GM12878 (cell line): ENCODE data around the gene TMED7. TPM values are rescaled to one million over a fixed set of nuclear protein-coding genes. Genes with fewer than 3 reads are reported as not detected.

Experiments used
- CHD2 ChIP-seq: IDR thresholded peaks from 2 replicates; pipeline ENCODE4 v1.6.1; 2011; ENCODE audit warnings: low read depth, low read length, improper control_type of control experiment, borderline replicate concordance
- ETV6 ChIP-seq, 2 experiments: fragments of 450-650 bp in 1 of 2; IDR thresholded peaks in 1 of 2; conservative IDR thresholded peaks in 1 of 2; 2 replicates each; pipeline ENCODE4 v1.6.1; 2014; ENCODE audit warnings: antibody characterized with exemption in 1 of 2, borderline replicate concordance in 1 of 2, low read depth in 1 of 2, mild to moderate bottlenecking in 1 of 2, moderate library complexity in 1 of 2
- KDM1A ChIP-seq: fragments of 200-600 bp; sonication (generic); IDR thresholded peaks from 2 replicates; pipeline ENCODE4 v1.6.1; 2016; ENCODE audit warnings: borderline replicate concordance
- NFIC ChIP-seq: IDR thresholded peaks from 2 replicates; pipeline ENCODE4 v1.6.1; 2012; ENCODE audit warnings: low read depth, mild to moderate bottlenecking, inconsistent platforms, low read length, moderate library complexity
- NFXL1 ChIP-seq: fragments of 450-650 bp; IDR thresholded peaks from 2 replicates; pipeline ENCODE4 v1.6.1; 2017; ENCODE audit warnings: antibody characterized with exemption, mild to moderate bottlenecking, borderline replicate concordance
- NR2C1 ChIP-seq: fragments of 450-650 bp; IDR thresholded peaks from 2 replicates; pipeline ENCODE4 v1.6.1; 2017; ENCODE audit warnings: antibody characterized with exemption, mild to moderate bottlenecking, moderate library complexity
- PAX5 ChIP-seq: IDR thresholded peaks from 2 replicates; pipeline ENCODE4 v1.6.1; 2011; ENCODE audit warnings: low read depth, low read length, borderline replicate concordance
- SIN3A ChIP-seq: IDR thresholded peaks from 2 replicates; pipeline ENCODE4 v1.6.1; 2012; ENCODE audit warnings: low read depth, low read length, improper control_type of control experiment
- SMAD5 ChIP-seq: IDR thresholded peaks from 2 replicates; pipeline ENCODE4 v1.6.1; 2016; ENCODE audit warnings: antibody characterized with exemption, low read depth
- SMC3 ChIP-seq: IDR thresholded peaks from 2 replicates; pipeline ENCODE4 v1.6.1; 2011; ENCODE audit warnings: low read length, improper control_type of control experiment, borderline replicate concordance
- STAT3 ChIP-seq: IDR thresholded peaks from 2 replicates; pipeline ENCODE4 v1.6.1; 2011; ENCODE audit warnings: low read depth, low read length, improper control_type of control experiment
- SUPT20H ChIP-seq: IDR thresholded peaks from 2 replicates; pipeline ENCODE4 v1.6.1; 2011; ENCODE audit warnings: low read depth, mild to moderate bottlenecking, low read length, moderate library complexity, borderline replicate concordance; ENCODE audit not compliant: control insufficient read depth
- TCF12 ChIP-seq: IDR thresholded peaks from 2 replicates; pipeline ENCODE4 v1.6.1; 2011; ENCODE audit warnings: low read depth, mild to moderate bottlenecking, low read length
- WRNIP1 ChIP-seq: IDR thresholded peaks from 2 replicates; pipeline ENCODE4 v1.6.1; 2011; ENCODE audit warnings: low read depth, low read length, improper control_type of control experiment, borderline replicate concordance
- ZNF207 ChIP-seq: fragments of 450-650 bp; IDR thresholded peaks from 2 replicates; pipeline ENCODE4 v1.6.1; 2014; ENCODE audit warnings: antibody characterized with exemption, mild to moderate bottlenecking, borderline replicate concordance
- polyA plus RNA-seq, 11 experiments: library from polyadenylated mRNA; depleted of rRNA in 4 of 11; unstranded in 6 of 11; stranded (reverse) in 5 of 11; fragments of >200 nt; fragmentation: Nextera tagmentation in 4 of 11; fragmentation: Illumina TruSeq in 1 of 11; extraction: Ambion mirVana in 4 of 11; extraction: Trizol in 1 of 11; gene quantifications; 1 replicate in 1 of 11; 2 replicates in 10 of 11; pipeline versions ENCODE4 v1.2.1 to v1.2.3, GENCODE V29; 2011 to 2016; ENCODE audit warnings: inconsistent platforms in 2 of 11, missing spikeins in 2 of 11, low read depth in 1 of 11
- total RNA-seq, 4 experiments: library from RNA; depleted of rRNA in 3 of 4; stranded (reverse); fragments of >200 nt in 3 of 4; fragmentation: Illumina TruSeq in 1 of 4; extraction: Trizol in 1 of 4; gene quantifications; 2 replicates each; pipeline versions ENCODE4 v1.2.1 to v1.2.3, GENCODE V29; 2013 to 2021
- TF ChIP-seq, protein P1 (sequence below): fragments of 450-650 bp; formaldehyde crosslinking; IDR thresholded peaks from 2 replicates; pipeline ENCODE4 v1.5.0; 2022; ENCODE audit warnings: mild to moderate bottlenecking, missing genetic modification characterization
- TF ChIP-seq, protein P2 (sequence below): fragments of 450-650 bp; IDR thresholded peaks from 2 replicates; pipeline ENCODE4 v1.6.1; 2017; ENCODE audit warnings: mild to moderate bottlenecking, moderate library complexity
- TF ChIP-seq, protein P3 (sequence below): IDR thresholded peaks from 2 replicates; pipeline ENCODE4 v1.6.1; 2012; ENCODE audit warnings: low read length, inconsistent platforms
- TF ChIP-seq, protein P4 (sequence below): fragments of 450-650 bp; IDR thresholded peaks from 2 replicates; pipeline ENCODE4 v1.6.1; 2014; ENCODE audit warnings: mild to moderate bottlenecking

TMED7 gene
- total and polyA plus RNA-seq, 10 of the 15 experiments (the other 5 are each of a cell fraction or from before 2014, with no cell fraction given) = 8.0 to 37.3 (median 25.2) TPM

DNA sequence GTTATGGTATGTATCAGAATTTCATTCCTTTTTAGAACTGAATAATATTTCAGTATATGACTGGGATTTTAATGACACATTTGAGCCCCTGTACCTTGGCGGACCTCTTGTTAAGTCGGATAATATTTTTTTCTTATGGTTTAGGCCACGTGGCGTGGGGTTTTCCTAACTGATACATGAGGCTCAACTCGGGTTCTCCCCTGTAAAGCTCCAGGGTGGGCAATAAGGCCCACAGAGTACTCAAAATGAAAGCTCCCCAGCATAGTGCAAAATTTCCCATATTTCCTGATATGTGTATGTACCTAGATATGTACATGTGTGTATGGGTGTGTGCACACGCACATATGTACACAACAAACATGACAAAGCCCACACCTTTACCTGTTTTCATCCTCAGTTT, 48.1 kb downstream of the TMED7 start (continued):
- TF ChIP-seq, protein P1, sequence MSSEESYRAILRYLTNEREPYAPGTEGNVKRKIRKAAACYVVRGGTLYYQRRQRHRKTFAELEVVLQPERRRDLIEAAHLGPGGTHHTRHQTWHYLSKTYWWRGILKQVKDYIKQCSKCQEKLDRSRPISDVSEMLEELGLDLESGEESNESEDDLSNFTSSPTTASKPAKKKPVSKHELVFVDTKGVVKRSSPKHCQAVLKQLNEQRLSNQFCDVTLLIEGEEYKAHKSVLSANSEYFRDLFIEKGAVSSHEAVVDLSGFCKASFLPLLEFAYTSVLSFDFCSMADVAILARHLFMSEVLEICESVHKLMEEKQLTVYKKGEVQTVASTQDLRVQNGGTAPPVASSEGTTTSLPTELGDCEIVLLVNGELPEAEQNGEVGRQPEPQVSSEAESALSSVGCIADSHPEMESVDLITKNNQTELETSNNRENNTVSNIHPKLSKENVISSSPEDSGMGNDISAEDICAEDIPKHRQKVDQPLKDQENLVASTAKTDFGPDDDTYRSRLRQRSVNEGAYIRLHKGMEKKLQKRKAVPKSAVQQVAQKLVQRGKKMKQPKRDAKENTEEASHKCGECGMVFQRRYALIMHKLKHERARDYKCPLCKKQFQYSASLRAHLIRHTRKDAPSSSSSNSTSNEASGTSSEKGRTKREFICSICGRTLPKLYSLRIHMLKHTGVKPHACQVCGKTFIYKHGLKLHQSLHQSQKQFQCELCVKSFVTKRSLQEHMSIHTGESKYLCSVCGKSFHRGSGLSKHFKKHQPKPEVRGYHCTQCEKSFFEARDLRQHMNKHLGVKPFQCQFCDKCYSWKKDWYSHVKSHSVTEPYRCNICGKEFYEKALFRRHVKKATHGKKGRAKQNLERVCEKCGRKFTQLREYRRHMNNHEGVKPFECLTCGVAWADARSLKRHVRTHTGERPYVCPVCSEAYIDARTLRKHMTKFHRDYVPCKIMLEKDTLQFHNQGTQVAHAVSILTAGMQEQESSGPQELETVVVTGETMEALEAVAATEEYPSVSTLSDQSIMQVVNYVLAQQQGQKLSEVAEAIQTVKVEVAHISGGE (CRISPR knock-in tag) = no peak
- TF ChIP-seq TCF12 (no peak), SIN3A (no peak), SMAD5 (no peak), ZNF207 (no peak), ETV6 (conservative IDR thresholded peaks at IDR 0.05 in 1 of 2, IDR thresholded peaks at IDR 0.05 in 1 of 2; ENCODE audit: borderline replicate concordance in 1 of 2, low read depth in 1 of 2) (peak in 1 of 2 experiments; percentile 37; a peak in 1 of 4 replicates), STAT3 (no peak), CHD2 (no peak), SMC3 (no peak), KDM1A (no peak), NR2C1 (no peak), SUPT20H (no peak), NFIC (peak; percentile 81), WRNIP1 (no peak), NFXL1 (no peak), PAX5 (peak; percentile 47; the same call in 1 of the 2 replicates)
- TF ChIP-seq, protein P2, sequence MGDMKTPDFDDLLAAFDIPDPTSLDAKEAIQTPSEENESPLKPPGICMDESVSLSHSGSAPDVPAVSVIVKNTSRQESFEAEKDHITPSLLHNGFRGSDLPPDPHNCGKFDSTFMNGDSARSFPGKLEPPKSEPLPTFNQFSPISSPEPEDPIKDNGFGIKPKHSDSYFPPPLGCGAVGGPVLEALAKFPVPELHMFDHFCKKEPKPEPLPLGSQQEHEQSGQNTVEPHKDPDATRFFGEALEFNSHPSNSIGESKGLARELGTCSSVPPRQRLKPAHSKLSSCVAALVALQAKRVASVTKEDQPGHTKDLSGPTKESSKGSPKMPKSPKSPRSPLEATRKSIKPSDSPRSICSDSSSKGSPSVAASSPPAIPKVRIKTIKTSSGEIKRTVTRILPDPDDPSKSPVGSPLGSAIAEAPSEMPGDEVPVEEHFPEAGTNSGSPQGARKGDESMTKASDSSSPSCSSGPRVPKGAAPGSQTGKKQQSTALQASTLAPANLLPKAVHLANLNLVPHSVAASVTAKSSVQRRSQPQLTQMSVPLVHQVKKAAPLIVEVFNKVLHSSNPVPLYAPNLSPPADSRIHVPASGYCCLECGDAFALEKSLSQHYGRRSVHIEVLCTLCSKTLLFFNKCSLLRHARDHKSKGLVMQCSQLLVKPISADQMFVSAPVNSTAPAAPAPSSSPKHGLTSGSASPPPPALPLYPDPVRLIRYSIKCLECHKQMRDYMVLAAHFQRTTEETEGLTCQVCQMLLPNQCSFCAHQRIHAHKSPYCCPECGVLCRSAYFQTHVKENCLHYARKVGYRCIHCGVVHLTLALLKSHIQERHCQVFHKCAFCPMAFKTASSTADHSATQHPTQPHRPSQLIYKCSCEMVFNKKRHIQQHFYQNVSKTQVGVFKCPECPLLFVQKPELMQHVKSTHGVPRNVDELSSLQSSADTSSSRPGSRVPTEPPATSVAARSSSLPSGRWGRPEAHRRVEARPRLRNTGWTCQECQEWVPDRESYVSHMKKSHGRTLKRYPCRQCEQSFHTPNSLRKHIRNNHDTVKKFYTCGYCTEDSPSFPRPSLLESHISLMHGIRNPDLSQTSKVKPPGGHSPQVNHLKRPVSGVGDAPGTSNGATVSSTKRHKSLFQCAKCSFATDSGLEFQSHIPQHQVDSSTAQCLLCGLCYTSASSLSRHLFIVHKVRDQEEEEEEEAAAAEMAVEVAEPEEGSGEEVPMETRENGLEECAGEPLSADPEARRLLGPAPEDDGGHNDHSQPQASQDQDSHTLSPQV = no peak
- TF ChIP-seq, protein P3, sequence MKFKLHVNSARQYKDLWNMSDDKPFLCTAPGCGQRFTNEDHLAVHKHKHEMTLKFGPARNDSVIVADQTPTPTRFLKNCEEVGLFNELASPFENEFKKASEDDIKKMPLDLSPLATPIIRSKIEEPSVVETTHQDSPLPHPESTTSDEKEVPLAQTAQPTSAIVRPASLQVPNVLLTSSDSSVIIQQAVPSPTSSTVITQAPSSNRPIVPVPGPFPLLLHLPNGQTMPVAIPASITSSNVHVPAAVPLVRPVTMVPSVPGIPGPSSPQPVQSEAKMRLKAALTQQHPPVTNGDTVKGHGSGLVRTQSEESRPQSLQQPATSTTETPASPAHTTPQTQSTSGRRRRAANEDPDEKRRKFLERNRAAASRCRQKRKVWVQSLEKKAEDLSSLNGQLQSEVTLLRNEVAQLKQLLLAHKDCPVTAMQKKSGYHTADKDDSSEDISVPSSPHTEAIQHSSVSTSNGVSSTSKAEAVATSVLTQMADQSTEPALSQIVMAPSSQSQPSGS = peak; percentile 80
- TF ChIP-seq, protein P4, sequence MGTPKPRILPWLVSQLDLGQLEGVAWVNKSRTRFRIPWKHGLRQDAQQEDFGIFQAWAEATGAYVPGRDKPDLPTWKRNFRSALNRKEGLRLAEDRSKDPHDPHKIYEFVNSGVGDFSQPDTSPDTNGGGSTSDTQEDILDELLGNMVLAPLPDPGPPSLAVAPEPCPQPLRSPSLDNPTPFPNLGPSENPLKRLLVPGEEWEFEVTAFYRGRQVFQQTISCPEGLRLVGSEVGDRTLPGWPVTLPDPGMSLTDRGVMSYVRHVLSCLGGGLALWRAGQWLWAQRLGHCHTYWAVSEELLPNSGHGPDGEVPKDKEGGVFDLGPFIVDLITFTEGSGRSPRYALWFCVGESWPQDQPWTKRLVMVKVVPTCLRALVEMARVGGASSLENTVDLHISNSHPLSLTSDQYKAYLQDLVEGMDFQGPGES = no peak
